ENCODE measurements around the gene LPP.

The LPP gene

DNA sequence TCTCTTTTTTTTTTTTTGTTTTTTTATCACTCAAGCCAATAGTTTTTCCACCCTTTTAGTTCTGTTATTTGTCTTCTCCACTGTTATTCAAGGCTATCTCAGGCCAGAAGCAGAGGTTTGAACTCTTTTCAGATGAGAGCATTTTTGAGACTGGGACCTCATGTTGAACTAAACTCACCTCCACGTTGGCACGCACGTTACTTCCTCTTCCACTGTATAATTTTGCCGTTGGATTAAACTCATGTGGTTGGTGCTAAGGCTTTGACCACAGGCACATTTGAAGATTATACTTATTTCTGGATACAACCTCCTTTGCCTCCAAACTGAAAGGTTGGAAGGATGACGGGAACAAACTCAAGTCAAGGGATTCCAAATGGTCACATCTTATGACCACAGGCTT is 516.5 kb downstream of the LPP start:
- H3K27ac ChIP-seq, result no peak overlapping the region
- no peak for TF ChIP-seq CTCF (IDR thresholded peaks at IDR 0.05; ENCODE audit: low read depth, low read length, missing control alignments)
- no peaks in the 10 kb centered on the region for H3K36me3 ChIP-seq (replicated peaks)
- H3K4me3 ChIP-seq (ENCODE audit: low read depth, low read length), result no peak overlapping the region
- no peak for DNase-seq
- H3K27me3 ChIP-seq (replicated peaks), result no peaks in the 10 kb centered on the region
- in situ Hi-C loops (cut with HindIII; ENCODE audit: low pct_ligation_motif_present, low sequenced_read_pairs), result no loop called here

- TF ChIP-seq CTCF (IDR thresholded peaks at IDR 0.05; ENCODE audit: low read depth, low read length, missing control alignments), result no peak
Measured at GRCh38 chr3:188671971-188672370, 518.0 kb downstream of the LPP start.

DNA sequence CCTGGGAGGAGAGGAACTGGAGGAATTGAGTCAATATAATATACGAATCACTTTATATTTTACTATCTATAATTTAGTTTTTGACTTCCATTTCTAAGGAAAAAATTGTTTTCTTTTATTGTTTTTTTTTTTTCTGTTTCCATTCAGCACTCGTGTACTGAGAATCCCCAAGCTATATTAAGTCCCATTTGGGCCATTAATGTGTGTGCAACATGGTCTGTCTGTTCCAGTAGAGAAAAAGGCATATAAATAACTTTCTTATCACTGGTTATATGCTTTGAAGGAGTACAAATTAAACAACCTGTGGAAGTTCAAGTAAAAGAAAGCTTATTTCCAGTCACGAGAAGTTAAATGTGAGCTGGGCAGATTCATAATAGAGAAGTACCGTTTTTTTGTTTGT is 518.9 kb downstream of the LPP start:
- H3K27me3 ChIP-seq (replicated peaks), result no peaks in the 10 kb centered on the region
- no peak for TF ChIP-seq CTCF (IDR thresholded peaks at IDR 0.05; ENCODE audit: low read depth, low read length, missing control alignments)
- no peaks in the 10 kb centered on the region for H3K36me3 ChIP-seq (replicated peaks)
- no peak overlapping the region for H3K4me3 ChIP-seq (ENCODE audit: low read depth, low read length)
- no peak for DNase-seq
- H3K27ac ChIP-seq, result no peak overlapping the region
- in situ Hi-C loops (cut with HindIII; ENCODE audit: low pct_ligation_motif_present, low sequenced_read_pairs), result no loop called here

More at GRCh38 chr3:188671971-188672370, 518.0 kb downstream of the LPP start:
- no peaks in the 10 kb centered on the region for H3K27me3 ChIP-seq (replicated peaks)
- no peaks in the 10 kb centered on the region for H3K36me3 ChIP-seq (replicated peaks)
- H3K27ac ChIP-seq, result no peak overlapping the region
- DNase-seq, result no peak
- in situ Hi-C loops (cut with HindIII; ENCODE audit: low pct_ligation_motif_present, low sequenced_read_pairs), result no loop called here
- no peak overlapping the region for H3K4me3 ChIP-seq (ENCODE audit: low read depth, low read length)

DNA sequence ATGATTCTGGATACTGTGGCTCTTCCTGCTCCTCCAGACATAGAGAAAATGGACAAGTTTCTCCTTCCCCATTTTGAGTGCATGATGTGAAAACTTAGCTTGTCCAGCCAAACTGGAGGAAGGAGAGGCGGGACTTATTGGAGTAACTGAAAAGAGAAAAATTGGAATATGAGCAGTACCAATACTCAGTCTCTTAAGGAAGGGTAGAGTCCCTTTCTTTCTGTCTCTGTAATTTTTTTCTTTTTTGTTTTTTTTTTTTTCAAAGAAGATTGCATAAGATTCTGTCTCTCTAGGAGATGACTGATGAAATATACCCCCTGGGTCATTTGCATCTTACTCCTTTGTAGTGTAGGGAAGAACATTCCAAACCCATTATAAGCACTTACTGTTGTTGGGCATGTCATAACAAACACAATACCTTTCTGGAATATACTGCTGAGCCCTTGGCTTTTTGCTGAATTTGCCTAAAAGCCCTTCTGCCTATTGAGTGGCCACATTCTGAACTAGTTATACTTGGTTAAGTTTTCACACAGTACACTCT is 519.8 kb downstream of the LPP start:
- peak; percentile 74 for DNase-seq
- Histone ChIP-seq H3K4me3 (ENCODE audit: low read depth, low read length) (no peak overlapping the region), H3K27ac (peak overlapping the region; percentile 60), H3K27me3 (replicated peaks) (no peaks in the 10 kb centered on the region), H3K36me3 (replicated peaks) (no peaks in the 10 kb centered on the region)
- in situ Hi-C loops (cut with HindIII; ENCODE audit: low pct_ligation_motif_present, low sequenced_read_pairs), result no loop called here
- TF ChIP-seq CTCF (IDR thresholded peaks at IDR 0.05; ENCODE audit: low read depth, low read length, missing control alignments), result no peak

- no peak overlapping the region for H3K4me3 ChIP-seq (ENCODE audit: low read depth, low read length)
- no peak for DNase-seq
- no peaks in the 10 kb centered on the region for H3K36me3 ChIP-seq (replicated peaks)
- in situ Hi-C loops (cut with HindIII; ENCODE audit: low pct_ligation_motif_present, low sequenced_read_pairs), result no loop called here
- TF ChIP-seq CTCF (IDR thresholded peaks at IDR 0.05; ENCODE audit: low read depth, low read length, missing control alignments), result no peak
- no peaks in the 10 kb centered on the region for H3K27me3 ChIP-seq (replicated peaks)
- no peak overlapping the region for H3K27ac ChIP-seq
Measured at GRCh38 chr3:188674595-188674994, 520.6 kb downstream of the LPP start.

GRCh38 chr3:188677344-188677743 is 523.4 kb downstream of the LPP start:
- no peak for TF ChIP-seq CTCF (IDR thresholded peaks at IDR 0.05; ENCODE audit: low read depth, low read length, missing control alignments)
- H3K36me3 ChIP-seq (replicated peaks), result no peaks in the 10 kb centered on the region
- H3K27me3 ChIP-seq (replicated peaks), result no peaks in the 10 kb centered on the region
- DNase-seq, result no peak
- H3K27ac ChIP-seq, result no peak overlapping the region
- H3K4me3 ChIP-seq (ENCODE audit: low read depth, low read length), result no peak overlapping the region
- in situ Hi-C loops (cut with HindIII; ENCODE audit: low pct_ligation_motif_present, low sequenced_read_pairs), result loop anchor here (25.0 kb wide), 1 partner anchor 940 kb away; the partner anchor contains the start of gene BCL6
